T-helper 1 cell treated with Interleukin-12 subunit alpha and Interleukin-12 subunit beta and Interleukin-4 antibody, amounts not matched to agents 30 μg/mL and 1 μg/mL, for 36 hours (primary cell): ENCODE measurements around the gene YBEY.

Experiments used
- H3K27ac Mint-ChIP-seq: one replicate; pipeline ENCODE4 v1.8.0; 2021; ENCODE audit warnings: mild to moderate bottlenecking, mixed read lengths
- H3K27me3 Mint-ChIP-seq: one replicate; pipeline ENCODE4 v1.8.0; 2021; ENCODE audit warnings: low read depth, mixed read lengths
- H3K36me3 Mint-ChIP-seq: one replicate; pipeline ENCODE4 v1.8.0; 2021; ENCODE audit warnings: low read depth, mixed read lengths
- H3K4me1 Mint-ChIP-seq: one replicate; pipeline ENCODE4 v1.8.0; 2021; ENCODE audit warnings: low read depth, mixed read lengths
- H3K4me3 Mint-ChIP-seq: one replicate; pipeline ENCODE4 v1.8.0; 2021; ENCODE audit warnings: mild to moderate bottlenecking, moderate library complexity, mixed read lengths
- H3K9me3 Mint-ChIP-seq: one replicate; pipeline ENCODE4 v1.8.0; 2021; ENCODE audit warnings: mixed read lengths

The YBEY gene

DNA sequence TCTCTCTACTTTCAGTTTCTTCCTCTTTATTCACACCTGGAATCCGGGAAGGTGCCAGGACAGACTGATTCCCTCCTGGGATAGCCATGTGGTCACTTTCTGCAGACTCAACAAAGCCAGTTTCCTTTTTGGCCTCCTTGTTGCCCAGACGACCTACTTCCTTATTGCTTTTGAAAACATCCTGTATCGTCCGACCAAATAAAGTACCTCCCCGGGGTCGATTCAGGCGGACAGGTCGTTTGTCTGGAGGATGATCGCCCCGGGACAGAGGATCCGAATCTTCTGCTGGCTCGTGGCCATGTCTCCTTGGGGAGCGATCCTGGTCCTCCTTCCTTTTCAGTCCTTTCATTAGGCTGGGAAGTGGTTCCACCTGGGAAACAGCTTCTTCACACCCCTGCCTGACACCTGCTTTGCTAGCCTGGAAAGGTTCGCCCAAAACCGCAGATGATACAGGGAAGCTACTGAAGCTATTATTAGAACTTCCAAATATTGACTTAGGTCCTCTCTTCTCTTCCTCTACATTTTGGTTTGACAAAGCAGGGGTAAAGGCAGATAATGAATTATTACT, 2.0 kb upstream of the YBEY start:
- Mint-ChIP-seq H3K4me3 (peak overlapping the region; percentile 75), H3K27me3 (no peaks in the 10 kb centered on the region), H3K4me1 (peaks cover 37% of the 10 kb centered on the region), H3K9me3 (no peaks in the 10 kb centered on the region), H3K27ac (peak overlapping the region; percentile 53), H3K36me3 (peaks cover 40% of the 10 kb centered on the region)

DNA sequence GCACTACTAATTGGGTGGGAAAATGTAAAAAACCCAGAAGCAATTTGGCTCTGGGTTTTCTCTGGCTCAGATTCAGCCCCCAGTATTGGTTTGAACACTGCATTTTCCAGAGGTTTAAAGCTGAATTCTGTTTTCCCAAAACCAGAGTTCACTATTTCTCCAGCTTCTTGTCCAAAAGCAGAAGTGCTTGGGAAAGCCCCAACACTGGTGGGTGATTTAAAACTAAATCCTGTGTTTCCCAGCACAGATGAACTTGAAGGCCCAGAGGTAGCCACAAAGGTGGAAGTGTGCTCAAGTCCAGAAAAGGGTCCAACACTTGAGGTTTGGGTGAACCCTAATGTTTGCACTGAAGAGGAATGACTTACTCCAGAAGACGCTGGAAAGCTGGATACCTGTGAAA, 1.4 kb upstream of the YBEY start:
- peaks cover 38% of the 10 kb centered on the region for H3K36me3 Mint-ChIP-seq
- H3K9me3 Mint-ChIP-seq: no peaks in the 10 kb centered on the region
- no peaks in the 10 kb centered on the region for H3K27me3 Mint-ChIP-seq
- H3K27ac Mint-ChIP-seq: peak overlapping the region; percentile 89
- H3K4me3 Mint-ChIP-seq: peak overlapping the region; percentile 100
- H3K4me1 Mint-ChIP-seq: peaks cover 39% of the 10 kb centered on the region

DNA sequence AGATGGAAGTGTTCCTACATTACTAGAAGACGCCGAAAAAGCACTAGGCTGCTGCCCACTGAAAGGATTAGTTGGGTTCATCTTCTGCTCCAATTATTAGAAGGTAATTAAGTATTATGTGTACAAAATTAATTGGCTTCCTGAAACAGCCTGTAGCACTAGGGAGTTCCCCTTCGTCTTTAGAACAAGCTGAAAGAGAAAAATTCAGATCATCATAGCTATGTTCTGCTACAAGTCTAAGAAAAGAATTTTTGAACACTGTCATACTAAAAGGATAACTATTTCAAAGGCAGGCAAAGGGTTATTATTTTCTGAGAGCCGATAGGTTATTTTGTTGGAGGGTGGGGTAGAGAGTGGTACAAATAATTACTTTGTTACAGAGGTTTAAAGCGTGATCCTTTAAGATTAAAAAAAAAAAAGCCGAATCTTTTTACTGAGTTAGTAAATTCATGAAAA, 908 bp upstream of the YBEY start, which contains the start of gene MCM3AP:
Gene MCM3AP, minus strand, starts transcription at position 406 of the 456 bp plus-strand sequence. Its CDS starts 325 bp downstream, at position 81.
- Mint-ChIP-seq H3K9me3 (no peaks in the 10 kb centered on the region), H3K27ac (peak within 1 kb of the TSS; percentile 100), H3K4me3 (peak within 1 kb of the TSS; percentile 100), H3K27me3 (no peaks in the 10 kb centered on the region), H3K4me1 (peaks cover 40% of the 10 kb centered on the region), H3K36me3 (peaks cover 34% of the 10 kb centered on the region)

DNA sequence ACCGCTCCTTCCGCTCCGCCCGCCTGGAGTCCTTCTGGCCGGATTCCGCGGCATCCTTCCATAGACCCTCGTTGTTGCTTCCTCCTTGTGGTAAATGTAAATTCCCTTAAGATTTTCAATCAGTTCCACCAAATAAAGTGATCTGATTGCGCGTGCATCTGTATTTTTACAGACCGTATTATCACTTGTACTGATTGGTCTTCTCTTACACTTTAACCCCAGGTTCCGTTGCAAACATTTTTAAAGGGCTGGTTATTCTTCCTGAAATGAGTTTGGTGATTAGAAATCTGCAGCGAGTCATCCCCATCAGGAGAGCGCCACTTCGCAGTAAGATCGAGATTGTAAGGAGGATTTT, 483 bp downstream of the YBEY start:
- peak overlapping the region; percentile 100 for H3K4me3 Mint-ChIP-seq
- H3K36me3 Mint-ChIP-seq: peaks cover 32% of the 10 kb centered on the region
- H3K9me3 Mint-ChIP-seq: no peaks in the 10 kb centered on the region
- H3K27ac Mint-ChIP-seq: peak overlapping the region; percentile 100
- peaks cover 47% of the 10 kb centered on the region for H3K4me1 Mint-ChIP-seq
- H3K27me3 Mint-ChIP-seq: no peaks in the 10 kb centered on the region

DNA sequence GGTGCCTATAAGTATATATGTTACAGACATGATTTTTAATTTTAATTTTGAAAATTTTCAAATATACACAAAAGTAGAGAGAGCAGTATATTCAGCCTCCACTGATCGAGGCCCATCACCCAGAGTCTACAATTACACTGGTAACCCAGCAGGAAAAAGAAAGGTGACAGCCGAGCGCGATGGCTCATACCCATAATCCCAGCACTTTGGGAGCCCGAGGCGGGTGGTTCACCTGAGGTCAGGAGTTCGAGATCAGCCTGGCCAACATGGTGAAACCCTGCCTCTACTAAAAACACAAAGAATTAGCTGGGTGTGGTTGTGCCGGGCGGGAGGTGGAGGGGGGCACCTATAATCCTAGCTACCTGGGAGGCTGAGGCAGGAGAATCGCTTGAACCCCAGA, 1.4 kb downstream of the YBEY start:
- H3K36me3 Mint-ChIP-seq: peaks cover 38% of the 10 kb centered on the region
- peaks cover 47% of the 10 kb centered on the region for H3K4me1 Mint-ChIP-seq
- no peaks in the 10 kb centered on the region for H3K9me3 Mint-ChIP-seq
- H3K4me3 Mint-ChIP-seq: no peak overlapping the region
- H3K27me3 Mint-ChIP-seq: no peaks in the 10 kb centered on the region
- peak overlapping the region; percentile 100 for H3K27ac Mint-ChIP-seq

DNA sequence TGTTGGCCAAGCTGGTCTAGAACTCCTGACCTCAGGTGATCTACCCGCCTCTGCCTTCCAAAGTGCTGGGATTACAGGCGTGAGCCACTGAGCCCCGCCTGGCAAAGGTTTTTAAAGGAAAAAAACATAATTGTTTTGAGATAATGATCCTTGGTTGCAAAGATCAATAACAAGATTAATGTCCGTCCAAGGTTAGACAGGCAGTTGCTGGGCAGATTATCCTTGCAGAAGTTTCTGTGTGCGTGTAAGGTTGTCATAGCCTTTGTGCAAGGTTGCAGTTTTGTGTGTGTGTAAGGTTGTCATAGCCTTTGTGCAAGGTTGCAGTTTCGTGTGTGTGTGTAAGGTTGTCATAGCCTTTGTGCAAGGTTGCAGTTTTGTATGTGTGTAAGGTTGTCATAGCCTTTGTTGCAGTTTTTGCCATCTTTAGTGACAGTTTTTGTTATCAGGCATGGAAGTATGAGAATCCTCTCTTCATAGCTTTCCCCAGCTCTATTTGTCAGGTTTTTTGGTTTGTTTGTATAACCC, 3.6 kb downstream of the YBEY start:
- Mint-ChIP-seq H3K27me3 (no peaks in the 10 kb centered on the region), H3K4me3 (no peak overlapping the region), H3K9me3 (no peaks in the 10 kb centered on the region), H3K36me3 (peaks cover 25% of the 10 kb centered on the region), H3K4me1 (peaks cover 33% of the 10 kb centered on the region), H3K27ac (no peak overlapping the region)

DNA sequence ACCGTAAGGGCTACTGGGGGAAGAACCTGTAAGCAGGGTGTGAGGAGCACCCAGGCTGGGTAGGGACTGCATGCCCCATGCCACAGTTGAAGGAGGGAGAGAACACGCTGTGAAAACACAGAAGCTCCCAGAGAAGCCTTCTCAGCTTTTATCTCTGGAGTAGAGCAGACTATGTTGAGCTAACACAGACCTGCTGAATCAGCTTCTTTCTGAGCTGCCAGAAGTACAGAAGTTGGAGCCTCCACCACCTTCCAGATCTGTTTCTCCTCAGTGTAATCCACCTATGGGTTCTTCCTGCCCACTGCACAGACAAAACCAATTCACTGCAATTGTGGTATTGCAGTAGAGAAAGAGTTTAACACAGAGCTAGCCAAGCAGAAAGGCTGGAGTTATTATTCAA, 5.4 kb downstream of the YBEY start:
- no peak overlapping the region for H3K27ac Mint-ChIP-seq
- no peaks in the 10 kb centered on the region for H3K9me3 Mint-ChIP-seq

DNA sequence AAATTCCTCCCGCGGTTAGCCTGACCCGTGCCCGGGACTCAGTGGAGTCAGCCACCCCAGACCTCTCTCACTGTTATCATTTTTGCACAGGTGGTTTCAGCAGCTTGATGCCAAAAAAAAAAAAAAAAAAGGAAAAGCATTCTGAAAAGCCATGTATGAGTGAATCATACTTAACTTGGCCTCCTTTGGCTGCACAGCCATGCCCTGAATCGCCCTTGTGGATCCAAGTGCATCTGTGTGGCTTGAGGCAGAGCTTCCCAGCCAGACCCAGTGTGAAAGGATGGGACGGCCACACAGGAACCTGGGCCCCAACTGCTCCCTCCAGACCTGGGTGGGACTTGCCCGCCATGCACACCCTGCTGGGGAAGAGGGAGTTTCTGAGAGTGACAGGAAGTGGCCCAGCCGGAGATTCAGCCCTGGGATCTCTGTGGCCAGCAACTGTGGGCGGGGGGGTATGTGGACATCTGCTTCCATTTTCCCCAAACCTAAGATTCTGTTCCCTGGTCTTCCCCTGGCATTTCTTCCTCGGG, 8.6 kb downstream of the YBEY start:
- Mint-ChIP-seq H3K4me1 (peaks cover 27% of the 10 kb centered on the region), H3K36me3 (peaks cover 15% of the 10 kb centered on the region), H3K9me3 (no peaks in the 10 kb centered on the region), H3K27ac (no peak overlapping the region), H3K4me3 (no peak overlapping the region), H3K27me3 (no peaks in the 10 kb centered on the region)

More for the DNA sequence above, 5.4 kb downstream of the YBEY start:
- Mint-ChIP-seq H3K4me1 (peaks cover 38% of the 10 kb centered on the region), H3K27me3 (no peaks in the 10 kb centered on the region), H3K4me3 (no peak overlapping the region), H3K36me3 (peaks cover 19% of the 10 kb centered on the region)

DNA sequence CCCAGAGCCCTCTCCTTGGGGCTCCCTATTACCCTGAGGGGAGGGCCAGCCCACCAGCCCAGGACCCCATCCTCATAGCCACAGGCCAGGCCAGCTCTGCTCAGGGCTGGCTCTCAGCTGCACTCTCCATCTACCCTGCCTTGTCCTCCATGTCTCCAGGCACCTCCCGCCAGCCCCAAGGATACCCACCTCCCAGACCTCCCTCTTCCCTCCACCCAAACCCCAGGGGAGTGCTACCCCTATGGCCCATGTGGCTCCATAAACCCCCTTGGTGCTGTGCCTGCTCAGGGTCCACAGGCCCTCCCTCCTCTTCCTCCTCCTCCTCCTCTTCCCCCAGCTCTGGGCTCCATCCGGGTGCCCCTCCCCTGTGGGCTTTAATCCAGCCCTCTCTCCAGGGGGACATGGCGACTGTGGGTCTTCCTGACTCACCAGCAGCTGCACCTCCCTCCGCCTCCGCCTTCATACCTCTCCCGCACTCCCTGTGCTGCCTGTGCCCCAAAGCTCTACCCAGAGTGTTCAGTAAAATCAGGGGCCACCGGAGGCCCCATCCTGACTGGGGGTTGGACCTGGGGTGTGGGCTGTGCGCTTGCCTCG, 9.1 kb downstream of the YBEY start:
- Mint-ChIP-seq H3K9me3 (no peaks in the 10 kb centered on the region), H3K36me3 (peaks cover 16% of the 10 kb centered on the region), H3K4me1 (peaks cover 25% of the 10 kb centered on the region), H3K27ac (peak overlapping the region; percentile 26), H3K4me3 (no peak overlapping the region), H3K27me3 (no peaks in the 10 kb centered on the region)

DNA sequence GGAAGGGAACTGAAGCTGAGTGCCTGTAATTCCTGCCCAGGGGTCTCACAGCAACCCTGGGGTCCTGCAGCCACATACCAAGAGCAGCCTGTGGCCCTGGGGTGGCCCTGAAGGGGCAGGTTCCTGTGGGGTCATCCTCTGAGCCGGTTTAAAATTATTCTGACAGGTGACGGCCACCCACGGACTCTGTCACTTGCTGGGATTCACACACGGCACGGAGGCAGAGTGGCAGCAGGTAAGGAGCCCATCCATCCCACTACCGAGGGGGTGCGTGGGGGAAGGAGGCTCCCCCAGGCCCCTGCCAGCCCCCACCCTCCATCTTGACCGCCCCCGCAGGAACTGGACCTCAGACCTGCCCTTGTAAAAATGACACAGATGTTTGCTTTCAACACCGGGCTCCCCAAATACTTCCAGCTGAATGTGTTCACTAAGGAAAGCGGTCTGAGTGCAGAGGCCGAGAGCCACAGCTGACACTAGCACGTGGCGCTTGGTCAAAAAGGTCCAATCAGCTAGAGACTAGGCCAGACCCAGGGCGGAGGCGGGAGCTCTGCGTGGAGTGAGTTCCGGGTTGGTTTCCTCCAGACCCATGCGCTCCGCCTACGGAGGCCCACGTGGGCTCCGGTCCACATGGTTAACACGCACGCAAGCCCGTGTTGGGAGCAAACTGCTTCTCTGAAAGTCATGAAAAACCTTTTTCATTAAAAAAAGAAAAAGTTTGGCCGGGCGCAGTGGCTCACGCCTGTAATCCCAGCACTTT, 10.0 kb downstream of the YBEY start:
- Mint-ChIP-seq H3K4me1 (peaks cover 22% of the 10 kb centered on the region), H3K36me3 (peaks cover 23% of the 10 kb centered on the region), H3K4me3 (peak overlapping the region; percentile 48), H3K27me3 (no peaks in the 10 kb centered on the region), H3K27ac (peak overlapping the region; percentile 76), H3K9me3 (no peaks in the 10 kb centered on the region)

DNA sequence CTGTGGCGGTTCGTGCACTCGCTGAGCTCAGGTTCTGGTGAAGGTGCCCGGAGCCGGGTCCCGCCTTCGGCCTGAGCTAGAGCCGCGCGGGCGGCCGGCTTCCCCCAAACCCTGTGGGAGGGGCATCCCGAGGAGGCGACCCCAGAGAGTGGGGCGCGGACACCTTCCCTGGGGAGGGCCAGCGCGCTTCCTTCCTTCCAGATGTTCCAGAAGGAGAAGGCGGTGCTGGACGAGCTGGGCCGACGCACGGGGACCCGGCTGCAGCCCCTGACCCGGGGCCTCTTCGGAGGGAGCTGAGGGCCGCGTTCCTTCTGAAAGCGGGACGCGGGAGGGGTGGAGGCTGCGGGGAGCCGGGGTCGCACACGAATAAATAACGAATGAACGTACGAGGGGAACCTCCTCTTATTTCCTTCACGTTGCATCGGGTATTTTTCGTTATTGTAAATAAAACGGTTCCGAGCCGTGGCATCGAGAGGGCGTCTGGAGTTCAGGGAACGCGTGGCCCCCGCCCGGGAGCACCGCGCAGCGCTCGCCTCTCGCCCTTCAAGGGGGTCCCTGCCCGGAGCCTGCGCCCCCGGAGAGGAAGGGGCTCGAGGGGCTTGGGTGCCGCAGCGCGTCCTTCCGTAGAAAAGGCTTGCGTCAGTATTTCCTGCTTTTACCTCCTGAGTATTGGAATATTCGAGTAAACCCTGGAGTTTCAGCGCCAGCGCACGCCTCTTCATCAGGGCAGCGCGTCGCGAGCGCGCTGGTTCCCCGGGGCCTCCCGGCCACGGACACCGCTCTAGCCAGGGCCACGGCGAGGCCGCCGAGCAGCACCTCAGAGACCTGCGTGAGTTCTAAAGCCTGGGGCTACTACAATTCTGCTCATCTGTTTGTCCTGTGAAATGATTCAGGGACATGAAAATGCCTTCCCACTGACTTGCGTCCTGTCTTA, 11.5 kb downstream of the YBEY start:
- Mint-ChIP-seq H3K4me1 (peaks cover 19% of the 10 kb centered on the region), H3K36me3 (peaks cover 14% of the 10 kb centered on the region), H3K27ac (peak overlapping the region; percentile 55), H3K4me3 (no peak overlapping the region), H3K27me3 (no peaks in the 10 kb centered on the region), H3K9me3 (no peaks in the 10 kb centered on the region)

DNA sequence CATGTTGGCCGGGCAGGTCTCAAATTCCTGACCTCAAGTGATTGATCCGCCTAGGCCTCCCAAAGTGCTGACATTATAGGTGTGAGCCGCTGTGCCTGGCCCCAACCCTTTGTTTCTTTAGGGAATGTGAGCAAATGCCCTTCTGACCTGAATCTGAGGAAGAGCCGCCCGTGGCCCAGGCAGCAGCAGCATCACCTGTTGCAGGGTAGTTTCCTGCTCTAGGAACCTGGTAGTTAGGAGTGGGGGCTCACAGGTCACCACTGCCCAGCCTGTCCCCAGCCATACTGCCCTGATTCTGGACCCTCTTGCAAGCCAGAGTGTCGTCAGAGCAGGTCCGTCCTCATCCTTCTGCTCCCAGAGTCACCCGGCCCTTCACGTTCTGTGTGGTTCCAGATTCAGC, 13.0 kb downstream of the YBEY start:
- Mint-ChIP-seq H3K4me1 (peaks cover 19% of the 10 kb centered on the region), H3K27me3 (no peaks in the 10 kb centered on the region), H3K27ac (no peak overlapping the region), H3K9me3 (no peaks in the 10 kb centered on the region), H3K36me3 (peaks cover 14% of the 10 kb centered on the region), H3K4me3 (no peak overlapping the region)

DNA sequence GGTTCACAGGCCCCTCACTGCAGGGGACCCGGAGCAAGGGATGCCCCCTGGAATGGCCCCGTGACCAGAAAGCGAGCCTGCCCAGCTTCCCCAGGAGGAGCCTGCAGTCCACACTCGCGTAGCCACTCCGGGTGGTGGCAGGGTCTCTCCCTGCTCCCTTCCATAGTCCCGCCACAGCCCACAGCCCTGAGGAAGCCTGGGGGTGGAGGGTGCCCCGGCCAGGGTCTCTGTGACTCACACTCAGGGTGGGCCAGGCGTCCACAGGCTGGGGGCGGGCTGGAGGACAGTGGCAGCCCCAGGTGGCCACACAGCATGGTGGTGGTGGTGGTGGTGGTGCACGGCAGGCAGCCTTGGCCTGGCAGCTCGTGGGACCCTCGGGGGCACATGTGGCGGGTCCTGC, 15.6 kb downstream of the YBEY start:
- Mint-ChIP-seq H3K4me1 (peaks cover 2% of the 10 kb centered on the region), H3K27me3 (no peaks in the 10 kb centered on the region), H3K4me3 (no peak overlapping the region), H3K27ac (no peak overlapping the region), H3K36me3 (peaks cover 23% of the 10 kb centered on the region), H3K9me3 (no peaks in the 10 kb centered on the region)

DNA sequence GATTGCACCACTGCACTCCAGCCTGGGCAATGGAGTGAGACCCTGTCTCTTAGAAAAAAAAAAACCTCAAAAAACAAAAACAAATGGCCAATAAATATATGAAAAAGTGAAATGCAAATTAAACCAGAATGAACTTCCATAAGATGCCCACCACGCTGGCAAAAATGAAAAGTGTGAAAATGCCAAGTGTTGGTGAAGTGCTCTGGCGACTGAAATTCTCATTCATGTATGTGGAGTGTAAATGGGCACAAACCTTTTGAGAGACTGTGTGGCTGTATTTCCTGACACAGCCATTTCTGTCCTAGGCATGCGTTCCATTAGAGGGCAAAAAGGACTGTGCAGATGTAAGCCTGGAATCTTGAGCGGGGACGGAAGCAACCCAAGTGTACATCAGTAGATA, 18.3 kb downstream of the YBEY start:
- Mint-ChIP-seq H3K36me3 (peaks cover 32% of the 10 kb centered on the region), H3K4me1 (no peaks in the 10 kb centered on the region), H3K27me3 (no peaks in the 10 kb centered on the region), H3K27ac (no peak overlapping the region), H3K4me3 (no peak overlapping the region), H3K9me3 (no peaks in the 10 kb centered on the region)
